NCI-H2196 treated with DMSO at 0.1 percent for 48 hours (cell line): ENCODE data around the gene ELFN1.
A peak's percentile ranks its signal among the peaks of the same experiment; 100 is the strongest.
"Not testable (repeated sequence)": the region's sequence is repeated elsewhere in the genome, so short reads cannot be mapped to it uniquely, and the experiment has no call there.

ENCODE experiments used
- DNase-seq: peaks from one replicate; lab custom pipeline; 2025; ENCODE audit not compliant: unreplicated experiment; lab: John Stamatoyannopoulos, UW

Gene ELFN1

GRCh38 chr7:1752771-1753563, 82.9 kb downstream of the ELFN1 start:
- DNase-seq: no peak

GRCh38 chr7:1753564-1753867, 83.4 kb downstream of the ELFN1 start:
- DNase-seq: no peak

- DNase-seq: no peak
Measured at GRCh38 chr7:1754345-1754908, 84.3 kb downstream of the ELFN1 start.

GRCh38 chr7:1755783-1756625, 85.9 kb downstream of the ELFN1 start:
- DNase-seq: no peak

GRCh38 chr7:1757601-1758000, 87.5 kb downstream of the ELFN1 start:
- DNase-seq: no peak

- DNase-seq: peak; percentile 10
Measured at GRCh38 chr7:1758028-1758858, 88.2 kb downstream of the ELFN1 start.

GRCh38 chr7:1758859-1759521, 88.9 kb downstream of the ELFN1 start:
- no peak for DNase-seq

GRCh38 chr7:1761097-1761496, 91.0 kb downstream of the ELFN1 start:
- DNase-seq: no peak

GRCh38 chr7:1761774-1762173, 91.7 kb downstream of the ELFN1 start:
- DNase-seq: no peak

- no peak for DNase-seq
Measured at GRCh38 chr7:1762238-1762945, 92.3 kb downstream of the ELFN1 start.

- DNase-seq: no peak
Measured at GRCh38 chr7:1763033-1763432, 93.0 kb downstream of the ELFN1 start.

GRCh38 chr7:1763911-1764310, 93.8 kb downstream of the ELFN1 start:
- not testable (repeated sequence) for DNase-seq

GRCh38 chr7:1765336-1765735, 95.3 kb downstream of the ELFN1 start:
- DNase-seq: no peak

- DNase-seq: no peak
Measured at GRCh38 chr7:1767524-1767923, 97.4 kb downstream of the ELFN1 start.

GRCh38 chr7:1768832-1769231, 98.8 kb downstream of the ELFN1 start:
- no peak for DNase-seq

- DNase-seq: no peak
Measured at GRCh38 chr7:1769286-1770200, 99.5 kb downstream of the ELFN1 start.

GRCh38 chr7:1770331-1770730, 100.3 kb downstream of the ELFN1 start:
- DNase-seq: no peak

GRCh38 chr7:1775389-1775788, 105.3 kb downstream of the ELFN1 start:
- no peak for DNase-seq

- no peak for DNase-seq
Measured at GRCh38 chr7:1777122-1777521, 107.0 kb downstream of the ELFN1 start.
